ENCODE data around the gene FAM13A. TPM values are rescaled to one million over a fixed set of nuclear protein-coding genes. Genes with fewer than 3 reads are reported as not detected.

Gene FAM13A
- total and polyA plus RNA-seq, 2 donors (not counting 3 experiments of a cell fraction or from before 2014, with no cell fraction given) = 3.3 to 10.5 TPM

GRCh38 chr4:88709989-88710388 lies 347.0 kb downstream of the FAM13A start:
- no peak for TF ChIP-seq MYC (IDR thresholded peaks at IDR 0.05; ENCODE audit: low read depth, low read length)
- TF ChIP-seq, protein P1, sequence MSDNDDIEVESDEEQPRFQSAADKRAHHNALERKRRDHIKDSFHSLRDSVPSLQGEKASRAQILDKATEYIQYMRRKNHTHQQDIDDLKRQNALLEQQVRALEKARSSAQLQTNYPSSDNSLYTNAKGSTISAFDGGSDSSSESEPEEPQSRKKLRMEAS (IDR thresholded peaks at IDR 0.05; ENCODE audit: insufficient read depth, insufficient read length) = no peak
- TF ChIP-seq EZH2 (IDR thresholded peaks at IDR 0.05; ENCODE audit: borderline replicate concordance, low read depth, low read length, severe bottlenecking) = no peak
- DNase-seq (ENCODE audit: low read depth, low spot score) = no peak
- H3K9ac ChIP-seq (replicated peaks; ENCODE audit: extremely low read depth, insufficient read depth, low read length) = no peak overlapping the region
- H3K79me2 ChIP-seq (ENCODE audit: control insufficient read depth, insufficient read depth, low read length) = no peaks in the 10 kb centered on the region
- no TSS peak for BruUV-seq (replicated peaks)
- H3K4me2 ChIP-seq (ENCODE audit: insufficient read depth, low read length) = no peak overlapping the region
- H3K27ac ChIP-seq (ENCODE audit: insufficient read depth, low read depth, low read length) = no peak overlapping the region
- CTCF ChIA-PET = interaction anchor here (3.5 kb wide), 1 partner anchor 81 kb away, joined by 16 read pairs; no protein-coding TSS in a partner anchor
- intact Hi-C loops (cut with micrococcal nuclease) (no loop called here), dilution Hi-C loops (cut with MboI; ENCODE audit: extremely low pct_ligation_motif_present, low sequenced_read_pairs) (no loop called here)
- H2AFZ ChIP-seq (ENCODE audit: low read depth, low read length) = no peak overlapping the region
- no peaks in the 10 kb centered on the region for H3K9me3 ChIP-seq (replicated peaks; ENCODE audit: control insufficient read depth, insufficient read depth, low read length)
- no peak overlapping the region for H3K4me3 ChIP-seq (replicated peaks in 1 of 3; ENCODE audit: insufficient read depth in 1 of 3, low read depth in 1 of 3, low read length in 3 of 3)
- no peak for FAIRE-seq
- POLR2A ChIA-PET = no interaction called here
- no peaks in the 10 kb centered on the region for H4K20me1 ChIP-seq (replicated peaks; ENCODE audit: control insufficient read depth, extremely low read depth, insufficient read depth, low read length)
- H3K9me1 ChIP-seq (replicated peaks; ENCODE audit: control insufficient read depth, extremely low read depth, insufficient read depth, low read length) = no peaks in the 10 kb centered on the region
- no peaks in the 10 kb centered on the region for H3K27me3 ChIP-seq (ENCODE audit: control insufficient read depth in 2 of 2, insufficient read depth in 2 of 2, low read length in 2 of 2)
- no peaks in the 10 kb centered on the region for H3K4me1 ChIP-seq (ENCODE audit: control insufficient read depth, extremely low read depth, insufficient read depth, low read length)
- no peaks in the 10 kb centered on the region for H3K36me3 ChIP-seq (ENCODE audit: control insufficient read depth in 2 of 2, extremely low read depth in 1 of 2, insufficient read depth in 2 of 2, low read length in 2 of 2)

GRCh38 chr4:88706574-88706973 lies 350.4 kb downstream of the FAM13A start:
- Histone ChIP-seq H3K4me2 (ENCODE audit: insufficient read depth, low read length) (no peak overlapping the region), H3K36me3 (ENCODE audit: control insufficient read depth in 2 of 2, extremely low read depth in 1 of 2, insufficient read depth in 2 of 2, low read length in 2 of 2) (no peaks in the 10 kb centered on the region), H2AFZ (ENCODE audit: low read depth, low read length) (peak overlapping the region; percentile 50), H3K9me1 (replicated peaks; ENCODE audit: control insufficient read depth, extremely low read depth, insufficient read depth, low read length) (no peaks in the 10 kb centered on the region), H3K4me1 (ENCODE audit: control insufficient read depth, extremely low read depth, insufficient read depth, low read length) (no peaks in the 10 kb centered on the region), H3K27ac (ENCODE audit: insufficient read depth, low read depth, low read length) (no peak overlapping the region), H3K4me3 (replicated peaks in 1 of 3; ENCODE audit: insufficient read depth in 1 of 3, low read depth in 1 of 3, low read length in 3 of 3) (no peak overlapping the region), H3K9ac (replicated peaks; ENCODE audit: extremely low read depth, insufficient read depth, low read length) (no peak overlapping the region), H3K79me2 (ENCODE audit: control insufficient read depth, insufficient read depth, low read length) (no peaks in the 10 kb centered on the region), H3K27me3 (ENCODE audit: control insufficient read depth in 2 of 2, insufficient read depth in 2 of 2, low read length in 2 of 2) (no peaks in the 10 kb centered on the region), H3K9me3 (replicated peaks; ENCODE audit: control insufficient read depth, insufficient read depth, low read length) (no peaks in the 10 kb centered on the region), H4K20me1 (replicated peaks; ENCODE audit: control insufficient read depth, extremely low read depth, insufficient read depth, low read length) (no peaks in the 10 kb centered on the region)
- FAIRE-seq (peak; percentile 12), DNase-seq (ENCODE audit: low read depth, low spot score) (peak; percentile 67)
- no peak for TF ChIP-seq JUN (IDR thresholded peaks at IDR 0.05; ENCODE audit: borderline replicate concordance, insufficient read depth, insufficient read length, low read depth)
- TF ChIP-seq CTCF (IDR thresholded peaks at IDR 0.05; ENCODE audit: extremely low read depth in 1 of 2, insufficient read depth in 1 of 2, low read depth in 1 of 2, low read length in 2 of 2) = peak; percentile 32 to 58
- dilution Hi-C loops (cut with MboI; ENCODE audit: extremely low pct_ligation_motif_present, low sequenced_read_pairs) (no loop called here), intact Hi-C loops (cut with micrococcal nuclease) (loop anchor here (1.0 kb wide), 3 partner anchors 85 to 318 kb away; no protein-coding TSS in a partner anchor)
- ChIA-PET CTCF (interaction anchor here (0.6 to 6.7 kb wide), 24 partner anchors 10 to 316 kb away, joined by 3 to 75 read pairs (median 5); no protein-coding TSS in a partner anchor), POLR2A (no interaction called here)
- BruUV-seq (replicated peaks) = no TSS peak
